Gastrocnemius medialis (tissue), 4 donors: ENCODE data around the gene PROM2. TPM values are rescaled to one million over a fixed set of nuclear protein-coding genes. Genes with fewer than 3 reads are reported as not detected.

ENCODE experiments used
- ATAC-seq, 2 donors: fragments of 150-250 bp; one replicate each; pipeline ENCODE4 v1.9.1; 2016
- DNase-seq, 2 donors: peaks; one replicate each; pipeline ENCODE4 v3.0.0-alpha.2; 2019
- H3K27ac ChIP-seq, 4 donors: fragments of 200-600 bp; sonication (generic); 1 replicate in 1 of 4; 2 replicates in 3 of 4; pipeline ENCODE4 v1.5.1; 2016 to 2018; ENCODE audit warnings: mild to moderate bottlenecking in 2 of 4, moderate library complexity in 1 of 4
- H3K27me3 ChIP-seq, 3 donors: fragments of 200-600 bp; sonication (generic) in 2 of 3; 1 replicate in 1 of 3; 2 replicates in 2 of 3; pipeline versions ENCODE4 v1.5.1 to v1.6.0; 2016 to 2019; ENCODE audit warnings: mild to moderate bottlenecking in 1 of 3, moderate library complexity in 1 of 3
- H3K36me3 ChIP-seq, 2 donors: fragments of 200-600 bp; sonication (generic) in 1 of 2; one replicate each; pipeline ENCODE4 v1.5.1; 2017 to 2018
- H3K4me1 ChIP-seq, 2 donors: fragments of 200-600 bp; sonication (generic) in 1 of 2; one replicate each; pipeline ENCODE4 v1.5.1; 2016 to 2017; ENCODE audit warnings: mild to moderate bottlenecking in 2 of 2
- H3K4me3 ChIP-seq, 4 donors: fragments of 200-600 bp; sonication (generic) in 3 of 4; 1 replicate in 1 of 4; 2 replicates in 3 of 4; pipeline ENCODE4 v1.5.1; 2016 to 2019; ENCODE audit warnings: mild to moderate bottlenecking in 2 of 4
- H3K9me3 ChIP-seq, 3 donors: fragments of 200-600 bp; sonication (generic) in 2 of 3; 1 replicate in 1 of 3; 2 replicates in 2 of 3; pipeline ENCODE4 v1.5.1; 2016 to 2019
- POLR2A ChIP-seq, 2 donors: fragments of 450-650 bp; IDR thresholded peaks; one replicate each; pipeline ENCODE4 v1.6.1; 2017; ENCODE audit warnings: antibody characterized with exemption in 2 of 2, mild to moderate bottlenecking in 2 of 2, moderate library complexity in 2 of 2
- in situ Hi-C, 4 donors: fragments of 200-750 bp; cut with MboI; loops; one replicate each; pipeline versions ENCODE4 v1.15.0 to v1.8.0; 2017; ENCODE audit warnings: low sequenced_read_pairs in 4 of 4
- intact Hi-C: fragments of 100-400 bp; cut with DNase I; formaldehyde crosslinking; loops from one replicate; pipeline ENCODE4 v1.15.1; 2023; ENCODE audit warnings: low total_unique reads
- total RNA-seq, 4 donors: library from RNA; depleted of rRNA; stranded (reverse); fragments of >200 nt; gene quantifications; one replicate each; pipeline versions ENCODE4 v1.1.0 to v1.2.3, GENCODE V29; 2016
- TF ChIP-seq, protein P1 (sequence below), 5 experiments: fragments of 450-650 bp in 3 of 5; fragments of 200-600 bp in 2 of 5; sonication (generic) in 2 of 5; IDR thresholded peaks in 4 of 5; conservative IDR thresholded peaks in 1 of 5; 1 replicate in 4 of 5; 2 replicates in 1 of 5; pipeline ENCODE4 v1.5.1; 2016 to 2019; ENCODE audit warnings: antibody characterized with exemption in 5 of 5, mild to moderate bottlenecking in 3 of 5, moderate library complexity in 3 of 5

Gene PROM2
- total RNA-seq, 4 donors from 2014 or later = 0.33 to 0.46 TPM; not detected in 2

DNA sequence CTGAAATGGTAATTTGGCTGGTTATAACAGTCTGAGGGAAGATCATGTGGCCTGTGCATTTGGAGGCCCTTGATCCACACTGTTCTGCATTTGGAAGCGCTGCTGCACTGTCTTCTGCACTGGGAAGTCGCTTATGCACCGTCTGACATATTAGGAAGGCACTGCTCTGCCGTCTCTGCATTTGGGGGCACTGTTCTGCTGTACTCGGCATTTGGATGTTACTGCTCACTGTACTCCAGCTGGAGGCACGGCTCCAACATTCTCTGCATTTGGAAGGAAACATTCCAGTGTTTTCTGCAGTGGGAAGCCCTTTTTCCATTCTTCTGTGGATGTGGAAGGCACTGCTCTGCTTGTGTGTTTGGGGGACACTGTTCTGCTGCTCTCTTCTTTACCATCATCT, 9.6 kb upstream of the PROM2 start:
- no peak for ATAC-seq
- Histone ChIP-seq H3K27ac (no peak overlapping the region), H3K4me1 (no peaks in the 10 kb centered on the region), H3K4me3 (no peak overlapping the region), H3K9me3 (no peaks in the 10 kb centered on the region), H3K36me3 (no peaks in the 10 kb centered on the region), H3K27me3 (no peaks in the 10 kb centered on the region)
- in situ Hi-C loops (no loop called here), intact Hi-C loops (no loop called here)
- DNase-seq = no peak
- TF ChIP-seq POLR2A (IDR thresholded peaks at IDR 0.05) = no peak
- TF ChIP-seq, protein P1, sequence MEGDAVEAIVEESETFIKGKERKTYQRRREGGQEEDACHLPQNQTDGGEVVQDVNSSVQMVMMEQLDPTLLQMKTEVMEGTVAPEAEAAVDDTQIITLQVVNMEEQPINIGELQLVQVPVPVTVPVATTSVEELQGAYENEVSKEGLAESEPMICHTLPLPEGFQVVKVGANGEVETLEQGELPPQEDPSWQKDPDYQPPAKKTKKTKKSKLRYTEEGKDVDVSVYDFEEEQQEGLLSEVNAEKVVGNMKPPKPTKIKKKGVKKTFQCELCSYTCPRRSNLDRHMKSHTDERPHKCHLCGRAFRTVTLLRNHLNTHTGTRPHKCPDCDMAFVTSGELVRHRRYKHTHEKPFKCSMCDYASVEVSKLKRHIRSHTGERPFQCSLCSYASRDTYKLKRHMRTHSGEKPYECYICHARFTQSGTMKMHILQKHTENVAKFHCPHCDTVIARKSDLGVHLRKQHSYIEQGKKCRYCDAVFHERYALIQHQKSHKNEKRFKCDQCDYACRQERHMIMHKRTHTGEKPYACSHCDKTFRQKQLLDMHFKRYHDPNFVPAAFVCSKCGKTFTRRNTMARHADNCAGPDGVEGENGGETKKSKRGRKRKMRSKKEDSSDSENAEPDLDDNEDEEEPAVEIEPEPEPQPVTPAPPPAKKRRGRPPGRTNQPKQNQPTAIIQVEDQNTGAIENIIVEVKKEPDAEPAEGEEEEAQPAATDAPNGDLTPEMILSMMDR (IDR thresholded peaks at IDR 0.05 in 4 of 5, conservative IDR thresholded peaks at IDR 0.05 in 1 of 5) = no peak

DNA sequence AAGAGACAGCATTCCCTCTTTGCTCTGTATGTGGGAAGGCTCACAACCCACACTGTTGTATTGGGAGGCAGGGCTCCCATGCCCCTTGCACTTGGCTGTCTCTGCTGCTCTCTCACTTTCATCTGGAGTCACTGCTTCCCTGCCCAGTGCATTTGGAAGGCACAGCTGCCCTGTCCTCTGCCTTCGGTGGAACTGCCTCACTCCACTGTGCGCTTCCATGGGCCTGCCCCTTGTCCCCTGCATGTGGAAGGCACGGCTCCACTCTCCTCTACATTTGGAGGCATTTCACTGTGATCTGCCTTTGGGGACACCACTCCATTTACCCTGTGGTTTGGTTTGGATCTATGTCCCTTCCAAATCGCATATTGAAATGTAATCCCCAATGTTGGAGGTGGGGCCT, 9.1 kb upstream of the PROM2 start:
- H3K9me3 ChIP-seq = no peaks in the 10 kb centered on the region
- H3K4me1 ChIP-seq = no peaks in the 10 kb centered on the region
- no peak for TF ChIP-seq POLR2A (IDR thresholded peaks at IDR 0.05)
- TF ChIP-seq, protein P1 (IDR thresholded peaks at IDR 0.05 in 4 of 5, conservative IDR thresholded peaks at IDR 0.05 in 1 of 5) = no peak
- H3K27me3 ChIP-seq = no peaks in the 10 kb centered on the region
- in situ Hi-C loops (no loop called here), intact Hi-C loops (no loop called here)
- no peak overlapping the region for H3K27ac ChIP-seq
- DNase-seq = no peak
- H3K4me3 ChIP-seq = no peak overlapping the region
- ATAC-seq = no peak
- no peaks in the 10 kb centered on the region for H3K36me3 ChIP-seq

DNA sequence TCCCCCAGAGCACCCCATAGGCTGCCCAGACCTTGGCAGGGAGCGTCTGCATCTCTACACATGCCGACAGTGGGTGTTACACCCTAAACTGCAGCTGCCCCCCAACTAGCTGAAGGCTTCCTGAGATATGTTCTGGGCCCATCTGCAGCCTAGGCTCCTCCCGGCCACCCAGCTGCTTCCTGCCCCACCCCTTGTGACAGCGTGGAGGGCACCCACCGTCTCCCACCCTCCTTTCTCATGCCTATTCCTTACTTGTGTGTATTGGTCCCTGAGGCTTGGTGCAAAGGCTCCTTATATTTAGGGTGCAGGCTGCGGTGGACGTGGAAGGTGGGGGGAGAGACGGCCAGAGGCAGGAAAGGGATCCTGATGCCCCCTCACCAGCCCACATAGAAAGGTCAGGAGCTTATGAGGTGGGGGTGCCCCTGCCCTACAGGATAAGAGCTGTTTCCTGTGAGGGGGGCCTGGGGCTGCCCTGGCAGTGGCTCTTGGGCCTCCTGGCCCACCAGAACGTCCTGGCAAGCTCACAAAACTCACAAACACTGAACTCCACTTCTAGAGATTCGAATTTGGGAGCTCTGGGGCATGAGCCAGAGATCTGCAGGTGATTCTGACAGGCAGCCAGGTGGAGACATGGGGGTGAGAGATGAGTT, 7.3 kb upstream of the PROM2 start:
- H3K36me3 ChIP-seq = no peaks in the 10 kb centered on the region
- H3K27ac ChIP-seq = no peak overlapping the region
- H3K4me3 ChIP-seq = no peak overlapping the region
- intact Hi-C loops = no loop called here
- no peak for ATAC-seq
- no peaks in the 10 kb centered on the region for H3K27me3 ChIP-seq
- no peak for DNase-seq
- no peaks in the 10 kb centered on the region for H3K4me1 ChIP-seq
- in situ Hi-C loops = no loop called here
- H3K9me3 ChIP-seq = no peaks in the 10 kb centered on the region
- no peak for TF ChIP-seq POLR2A (IDR thresholded peaks at IDR 0.05)
- TF ChIP-seq, protein P1 (IDR thresholded peaks at IDR 0.05 in 4 of 5, conservative IDR thresholded peaks at IDR 0.05 in 1 of 5) = no peak

DNA sequence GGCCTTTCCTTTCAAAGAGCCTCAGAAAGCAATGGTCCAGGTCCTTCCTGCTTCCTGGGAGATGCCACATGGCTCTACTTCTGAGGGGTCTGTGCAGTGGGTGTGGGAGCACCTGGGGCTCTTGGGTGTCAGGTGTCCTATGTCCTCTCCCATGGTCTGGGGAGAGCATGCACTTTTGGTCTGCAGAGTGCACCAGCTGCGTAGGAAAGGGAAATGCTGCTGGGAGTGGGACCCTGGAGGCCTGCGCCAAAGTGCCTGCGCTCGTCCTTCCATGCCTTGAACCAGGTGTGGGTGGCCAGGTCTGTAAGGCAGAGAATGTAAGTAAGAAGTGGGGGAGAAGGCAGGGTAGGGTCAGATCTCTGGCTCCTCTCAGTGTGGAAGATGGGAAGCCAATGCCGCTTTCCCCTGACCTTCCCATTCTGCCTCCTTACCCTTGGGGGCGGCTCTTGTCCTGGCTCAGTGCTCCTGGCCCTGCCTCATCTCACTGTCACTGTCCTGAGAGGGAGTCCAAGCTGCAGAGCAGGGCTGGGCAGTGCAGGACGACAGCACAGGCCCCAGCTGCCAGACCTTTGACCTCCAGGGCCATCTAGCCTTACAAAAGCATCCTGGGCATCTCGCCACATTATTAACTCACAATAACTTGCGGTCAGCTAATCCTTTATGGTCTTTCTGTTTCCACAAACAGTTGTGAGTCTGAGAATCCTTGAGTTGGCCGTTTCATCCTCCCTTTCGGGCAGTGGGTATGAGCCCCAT, 6.6 kb upstream of the PROM2 start:
- Histone ChIP-seq H3K9me3 (no peaks in the 10 kb centered on the region), H3K27ac (no peak overlapping the region), H3K4me1 (no peaks in the 10 kb centered on the region), H3K36me3 (no peaks in the 10 kb centered on the region), H3K4me3 (no peak overlapping the region), H3K27me3 (no peaks in the 10 kb centered on the region)
- ATAC-seq (no peak), DNase-seq (no peak)
- in situ Hi-C loops = no loop called here
- no peak for TF ChIP-seq POLR2A (IDR thresholded peaks at IDR 0.05)
- TF ChIP-seq, protein P1 (IDR thresholded peaks at IDR 0.05 in 4 of 5, conservative IDR thresholded peaks at IDR 0.05 in 1 of 5) = no peak
- intact Hi-C loops = no loop called here
